ENCODE results near the gene MOSPD2. TPM values are rescaled to one million over a fixed set of nuclear protein-coding genes. Genes with fewer than 3 reads are reported as not detected.

MOSPD2 gene
- total RNA-seq, 1 donor from 2014 or later = 16.1 TPM

DNA sequence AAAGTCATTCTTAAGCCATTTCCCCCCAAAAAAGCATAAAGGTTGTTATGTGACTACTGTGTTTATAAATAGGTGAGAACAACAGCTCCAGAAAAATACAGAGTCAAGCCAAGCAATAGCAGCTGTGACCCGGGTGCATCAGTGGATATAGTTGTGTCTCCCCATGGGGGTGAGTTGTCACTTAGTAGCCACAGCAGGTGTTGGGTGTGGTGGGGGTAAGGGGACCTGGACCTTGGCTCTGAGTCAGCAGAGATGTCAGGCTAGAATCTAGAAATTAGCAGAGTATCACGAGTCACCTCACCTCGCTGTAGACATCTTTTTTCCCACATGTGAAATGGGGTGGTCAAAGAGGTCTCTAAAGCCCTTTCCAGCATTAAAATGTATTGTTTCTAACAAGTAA lies 42.4 kb downstream of the MOSPD2 start:
- DNase-seq (ENCODE audit: low read depth) = no peak

GRCh38 chrX:14916017-14916674 lies 42.9 kb downstream of the MOSPD2 start:
- peak; percentile 71 for DNase-seq (ENCODE audit: low read depth)

GRCh38 chrX:14919407-14919806 lies 46.2 kb downstream of the MOSPD2 start:
- DNase-seq (ENCODE audit: low read depth) = no peak

DNA sequence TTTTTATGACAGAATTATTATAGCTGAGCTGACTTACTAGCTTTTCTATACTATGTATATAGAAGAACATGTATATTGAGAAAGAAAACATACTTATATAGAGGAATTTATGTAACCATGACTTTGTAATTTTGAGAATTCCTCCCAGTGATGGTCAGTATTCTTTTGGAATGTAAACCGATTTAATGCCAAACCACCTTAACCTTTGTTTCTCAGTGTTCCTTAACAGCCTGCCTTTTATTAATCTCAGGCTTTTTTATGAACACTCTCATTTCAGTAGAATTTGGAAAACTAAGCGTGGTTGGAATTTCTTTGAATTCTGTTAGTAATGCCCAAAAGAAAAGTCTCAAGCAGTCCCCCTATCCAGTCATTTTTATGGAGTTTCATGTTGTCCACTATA lies 47.0 kb downstream of the MOSPD2 start:
- DNase-seq (ENCODE audit: low read depth) = no peak

- peak; percentile 28 for DNase-seq (ENCODE audit: low read depth)
Measured at GRCh38 chrX:14922437-14922836, 49.2 kb downstream of the MOSPD2 start.

- no peak for DNase-seq (ENCODE audit: low read depth)
Measured at GRCh38 chrX:14923761-14924160, 50.5 kb downstream of the MOSPD2 start.

DNA sequence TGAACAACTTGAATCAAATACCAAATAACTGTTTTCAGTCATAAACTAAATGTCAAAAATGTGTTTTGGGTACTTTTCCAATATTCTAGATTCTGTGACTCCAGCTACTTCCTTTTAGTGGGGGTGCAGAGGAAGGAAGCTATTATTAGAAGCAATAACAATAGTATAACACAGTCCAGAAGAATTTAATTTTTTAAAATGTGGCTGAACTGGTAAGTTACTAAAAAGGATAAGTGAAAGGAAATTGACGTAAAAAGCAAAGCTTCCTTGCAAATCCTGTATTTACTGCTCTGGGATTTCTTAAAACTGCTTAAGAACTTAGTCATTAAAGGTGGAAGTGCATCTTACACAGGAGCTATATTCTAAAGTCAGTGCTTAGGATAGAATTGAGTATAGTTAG lies 53.2 kb downstream of the MOSPD2 start:
- DNase-seq (ENCODE audit: low read depth) = no peak

DNA sequence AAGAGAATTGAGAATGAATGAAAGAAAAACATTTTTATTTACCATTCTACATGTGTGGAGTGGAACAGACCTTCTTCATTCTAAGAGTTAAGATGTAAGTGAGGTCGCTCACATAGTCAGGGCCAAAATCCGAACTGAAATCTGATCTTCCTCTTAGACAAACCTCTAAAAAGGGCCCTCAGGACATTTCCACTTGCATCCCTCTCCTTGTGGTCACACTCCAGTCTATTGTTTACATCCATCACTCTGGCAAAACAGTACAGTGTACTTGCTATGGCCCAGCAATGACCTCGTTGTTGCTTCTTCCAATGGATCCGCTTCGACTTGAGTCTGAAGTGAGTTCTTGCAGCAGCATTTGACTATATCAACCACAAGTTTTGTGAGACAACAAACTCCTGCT lies 54.2 kb downstream of the MOSPD2 start:
- DNase-seq (ENCODE audit: low read depth) = no peak

- DNase-seq (ENCODE audit: low read depth) = no peak
Measured at GRCh38 chrX:14930663-14931062, 57.4 kb downstream of the MOSPD2 start.

DNA sequence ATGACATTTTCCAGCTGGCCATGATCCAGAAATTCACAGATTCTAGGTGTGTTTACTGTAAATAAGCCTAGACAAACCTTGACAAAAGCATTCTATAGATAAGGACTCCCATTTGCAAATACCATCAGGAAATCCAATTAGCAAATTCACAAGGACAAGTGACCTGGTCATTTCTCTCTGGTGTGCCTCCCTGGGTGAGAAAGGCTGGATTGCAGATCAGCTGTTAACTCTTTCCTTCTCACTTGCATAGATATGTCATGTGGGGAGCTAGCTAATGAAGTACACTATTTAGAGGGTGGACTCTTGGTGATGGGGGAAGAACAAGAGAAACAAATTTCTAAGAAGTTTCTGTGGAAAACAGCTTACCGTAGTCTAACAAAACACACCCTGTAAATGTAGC lies 58.9 kb downstream of the MOSPD2 start:
- no peak for DNase-seq (ENCODE audit: low read depth)

DNA sequence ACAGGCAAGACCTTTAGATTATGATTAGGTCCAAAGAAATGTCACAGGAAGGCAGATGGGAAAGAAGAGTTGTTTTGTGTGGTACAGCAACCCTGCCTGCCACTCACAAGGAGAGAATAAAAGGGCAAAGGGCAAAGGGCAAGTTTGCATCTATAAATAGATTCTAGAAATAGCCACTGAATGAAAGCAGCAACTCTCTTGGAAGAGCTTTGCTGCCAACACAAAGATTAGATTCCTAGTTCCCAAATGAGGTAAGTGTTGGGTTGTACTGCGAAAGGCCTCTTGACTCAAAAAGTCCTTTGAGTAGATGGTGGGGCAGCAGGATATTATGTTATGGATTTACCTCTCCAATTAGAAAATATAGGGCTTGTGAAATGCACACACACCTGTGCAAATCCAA lies 61.2 kb downstream of the MOSPD2 start:
- no peak for DNase-seq (ENCODE audit: low read depth)

DNA sequence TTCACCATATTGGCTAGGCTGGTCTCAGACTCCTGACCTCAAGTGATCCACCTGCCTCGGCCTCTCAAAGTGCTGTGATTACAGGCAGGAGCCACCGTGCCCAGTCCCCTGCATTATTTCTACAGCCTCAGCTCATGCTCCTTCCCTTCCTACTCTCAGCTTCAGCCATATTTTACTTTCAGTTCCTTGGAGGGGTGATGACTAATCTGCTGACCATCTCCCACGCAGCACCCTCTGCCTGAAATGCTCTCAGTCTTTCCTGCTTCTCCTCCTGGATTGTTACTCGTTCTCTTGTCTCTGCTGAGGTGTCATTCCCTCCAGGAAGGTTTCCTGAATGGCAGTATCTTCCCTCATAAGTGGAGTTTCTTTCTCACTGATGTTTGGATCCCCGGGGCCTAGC lies 63.3 kb downstream of the MOSPD2 start:
- DNase-seq (ENCODE audit: low read depth) = peak; percentile 72

DNA sequence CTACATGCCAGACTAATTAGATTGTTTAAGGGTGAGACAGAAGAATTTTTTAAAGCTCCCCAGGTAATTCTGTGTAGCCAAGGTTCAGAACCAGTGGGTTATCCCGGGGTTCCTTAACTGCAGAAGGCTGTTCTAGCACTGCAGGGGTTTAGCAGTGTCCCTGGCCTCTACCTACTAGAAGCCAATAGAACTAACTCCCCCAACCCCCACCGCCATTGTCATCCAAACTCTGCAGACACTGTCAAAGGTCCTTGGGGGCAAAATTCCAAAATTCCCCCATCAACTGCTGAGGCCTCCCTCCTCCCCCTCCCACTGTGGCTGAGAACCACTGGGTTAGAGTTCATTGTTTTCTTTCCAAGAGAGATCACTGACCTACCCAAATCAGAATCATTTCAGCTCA lies 66.4 kb downstream of the MOSPD2 start:
- no peak for DNase-seq (ENCODE audit: low read depth)

GRCh38 chrX:14941301-14941700 lies 68.1 kb downstream of the MOSPD2 start:
- no peak for DNase-seq (ENCODE audit: low read depth)

DNA sequence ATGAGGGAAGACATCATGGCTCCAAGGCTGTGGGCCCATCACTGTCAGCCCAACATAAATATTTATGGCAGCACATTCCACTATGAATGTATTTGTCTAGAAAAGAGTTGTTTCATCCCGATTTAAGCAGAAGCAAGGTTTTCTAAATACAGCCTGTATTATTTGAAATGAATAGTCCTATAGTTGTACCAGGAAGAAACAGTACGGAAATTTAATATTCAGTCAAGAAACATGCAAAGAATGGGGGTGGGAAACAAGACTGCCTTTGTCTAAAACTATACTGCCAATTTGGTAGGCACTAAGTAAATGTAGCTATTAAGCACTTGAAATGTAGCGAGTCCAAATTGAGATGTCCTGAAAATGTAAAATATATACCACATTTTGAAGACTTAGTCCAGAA lies 69.1 kb downstream of the MOSPD2 start:
- no peak for DNase-seq (ENCODE audit: low read depth)

GRCh38 chrX:14943962-14944361 lies 70.7 kb downstream of the MOSPD2 start:
- no peak for DNase-seq (ENCODE audit: low read depth)

GRCh38 chrX:14946606-14947155 lies 73.5 kb downstream of the MOSPD2 start:
- no peak for DNase-seq (ENCODE audit: low read depth)

DNA sequence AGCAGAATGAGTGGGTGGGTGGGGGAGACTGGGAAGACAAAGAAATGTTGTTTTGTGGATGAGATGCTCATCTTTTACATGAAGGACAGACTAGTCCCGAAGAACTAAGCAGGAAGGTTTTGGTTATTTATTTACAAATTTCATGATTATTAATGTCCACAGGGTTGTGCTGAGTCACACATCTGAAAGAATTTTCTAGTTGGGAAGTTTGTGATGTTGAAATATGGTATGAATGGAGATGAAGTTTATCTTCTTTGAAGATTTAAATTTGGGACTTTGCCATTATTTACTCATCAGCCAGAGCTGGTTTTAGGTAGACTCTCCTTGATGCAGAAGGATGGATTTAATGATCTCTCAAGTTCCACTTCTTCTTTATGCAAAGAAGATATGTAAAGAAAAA lies 75.5 kb downstream of the MOSPD2 start:
- DNase-seq (ENCODE audit: low read depth) = peak; percentile 19

- no peak for DNase-seq (ENCODE audit: low read depth)
Measured at GRCh38 chrX:14956813-14957582, 83.8 kb downstream of the MOSPD2 start.

- DNase-seq (ENCODE audit: low read depth) = peak; percentile 67
Measured at GRCh38 chrX:14963447-14964236, 90.4 kb downstream of the MOSPD2 start.

DNA sequence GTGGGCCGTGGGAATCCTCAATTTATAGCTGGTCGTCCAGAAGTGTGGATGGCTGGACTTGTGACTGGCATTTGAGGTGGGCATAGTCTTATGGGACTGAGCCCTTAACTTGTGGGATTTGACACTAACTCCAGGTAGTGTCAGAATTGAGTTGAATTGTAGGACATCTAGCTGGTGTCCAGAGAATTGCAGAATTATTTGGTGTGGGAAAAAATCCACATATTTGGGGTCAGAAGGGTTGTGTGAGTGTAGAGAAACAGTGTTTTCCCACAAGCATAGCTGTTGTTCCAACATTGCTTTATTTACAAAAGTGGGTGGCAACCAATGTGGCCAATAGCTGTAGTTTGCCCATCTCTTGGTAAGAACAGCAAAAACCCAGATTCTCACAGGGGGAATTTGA lies 91.3 kb downstream of the MOSPD2 start:
- peak; percentile 23 for DNase-seq (ENCODE audit: low read depth)

Measured in renal cortical epithelial cell (primary cell).